Heart left ventricle (tissue), 13 donors: ENCODE measurements around the gene SUSD1.

Experiments used
- CTCF ChIP-seq, 12 donors: fragments of 200-600 bp; sonication (generic) in 4 of 12; IDR thresholded peaks; one replicate each; pipeline versions ENCODE4 v1.5.0 to v1.8.0; 2018 to 2022; ENCODE audit warnings: antibody characterized with exemption in 12 of 12, mild to moderate bottlenecking in 5 of 12
- POLR2A ChIP-seq, 2 donors: fragments of 450-650 bp; IDR thresholded peaks; one replicate each; pipeline ENCODE4 v1.6.1; 2017; ENCODE audit warnings: antibody characterized with exemption in 2 of 2, mild to moderate bottlenecking in 2 of 2, moderate library complexity in 2 of 2
- donor health status: ischemic (EF 13 %, LVEDD 7.1; RV severe dilation, severe dysfunction).
- donor health status: DM: no; HTN: yes; CAD: no.
- donor health status: DM: no; HTN: no; CAD: no.
- donor health status: ischemic (EF 25% LVEDD 6.9; RV normal size, moderate dysfunction).
- donor health status: ischemic (EF 25% LVEDD 5.7; RV mildly dilated, moderate dysfunction).
- donor health status: ischemic (EF 35%, LVEDD 5.7; RV mildly dilated, moderate dysfunction).
- donor health status: nonischemic (EF 11% LVEDD 7.7; RV severe dilation, severe dysfunction).
- donor health status: DM: yes; HTN: yes; CAD: no.
- donor health status: PGD.
- donor health status: ischemic (EF 29% LVEDD 5.4; RV normal size, mild dysfunction).
- donor health status: nonischemic (EF 23%, LVEDD 6.1; RV moderate dilation, normal function).

GRCh38 chr9:112059966-112060320 is 115.2 kb downstream of the SUSD1 start:
- TF ChIP-seq POLR2A (IDR thresholded peaks at IDR 0.05) (no peak), CTCF (IDR thresholded peaks at IDR 0.05) (no peak)
